SU-DHL-6 (cell line): ENCODE data around the gene BTN2A1.
"Not testable (repeated sequence)": the region's sequence is repeated elsewhere in the genome, so short reads cannot be mapped to it uniquely, and the experiment has no call there.

Experiments used
- H2AFZ ChIP-seq: fragments of 200-600 bp; sonication (generic); 2 replicates; pipeline ENCODE4 v1.6.1; 2014; ENCODE audit warnings: low read depth, mild to moderate bottlenecking, moderate library complexity, mixed read lengths, antibody characterized with exemption, low read length; ENCODE audit not compliant: severe bottlenecking
- H3F3A ChIP-seq: fragments of 200-600 bp; shearing (Covaris generic); 2 replicates; pipeline ENCODE4 v1.6.0; 2016; ENCODE audit warnings: antibody characterized with exemption, mild to moderate bottlenecking; ENCODE audit not compliant: insufficient read depth
- H3K27ac ChIP-seq: fragments of 200-600 bp; sonication (generic); 2 replicates; pipeline ENCODE4 v1.5.1; 2016; ENCODE audit warnings: low read depth, mild to moderate bottlenecking, low read length, moderate library complexity, mixed read lengths
- H3K27me3 ChIP-seq: fragments of 200-600 bp; sonication (generic), shearing (Covaris generic); 2 replicates; pipeline ENCODE4 v1.6.0; 2014; ENCODE audit warnings: mild to moderate bottlenecking, low read length
- H3K36me3 ChIP-seq: fragments of 200-600 bp; sonication (generic); 2 replicates; pipeline ENCODE4 v1.6.1; 2014; ENCODE audit warnings: mild to moderate bottlenecking, low read length, mixed read lengths
- H3K4me2 ChIP-seq: fragments of 300-600, 200-600 bp; shearing (Covaris generic), sonication (generic); 2 replicates; pipeline ENCODE4 v1.6.0; 2014; ENCODE audit warnings: low read length, low read depth, mild to moderate bottlenecking; ENCODE audit not compliant: poor library complexity, severe bottlenecking
- H3K4me3 ChIP-seq: fragments of 200-600 bp; sonication (generic); 2 replicates; pipeline ENCODE4 v1.5.1; 2014; ENCODE audit warnings: antibody characterized with exemption, low read length, mild to moderate bottlenecking, mixed read lengths; ENCODE audit not compliant: insufficient read depth, poor library complexity, severe bottlenecking
- H3K79me2 ChIP-seq: fragments of 200-600 bp; sonication (generic); 2 replicates; pipeline ENCODE4 v1.6.1; 2014; ENCODE audit warnings: mild to moderate bottlenecking, low read length, moderate library complexity; ENCODE audit not compliant: insufficient read depth
- H3K9ac ChIP-seq: fragments of 200-600 bp; sonication (generic); 2 replicates; pipeline ENCODE4 v1.7.0; 2014; ENCODE audit warnings: mild to moderate bottlenecking, low read length
- H3K9me2 ChIP-seq: fragments of 200-600 bp; sonication (generic); replicated peaks from 2 replicates; pipeline ENCODE4 v1.6.1; 2014; ENCODE audit warnings: low read length; ENCODE audit not compliant: insufficient read depth
- H3K9me3 ChIP-seq: fragments of 200-600 bp; sonication (generic); 2 replicates; pipeline ENCODE4 v1.6.1; 2014; ENCODE audit warnings: low read length, mixed read lengths; ENCODE audit not compliant: insufficient read depth
- H4K20me1 ChIP-seq: fragments of 200-600 bp; sonication (generic); 2 replicates; pipeline ENCODE4 v1.6.1; 2014; ENCODE audit warnings: low read depth, mild to moderate bottlenecking, antibody characterized with exemption, low read length, moderate library complexity, mixed read lengths
- EZH2phosphoT487 ChIP-seq: fragments of 200-600 bp; sonication (generic), shearing (Covaris generic); conservative IDR thresholded peaks from 2 replicates; pipeline ENCODE4 v1.6.1; 2018; ENCODE audit warnings: mild to moderate bottlenecking, antibody characterized with exemption, low read length, moderate library complexity, mixed read lengths
- TF ChIP-seq, protein P1 (sequence below): fragments of 200-600 bp; sonication (generic); IDR thresholded peaks from one replicate; pipeline ENCODE4 v1.5.1; 2017; ENCODE audit warnings: antibody characterized with exemption, mild to moderate bottlenecking, low read length, moderate library complexity; ENCODE audit not compliant: insufficient read depth, poor library complexity, severe bottlenecking

BTN2A1 gene

DNA sequence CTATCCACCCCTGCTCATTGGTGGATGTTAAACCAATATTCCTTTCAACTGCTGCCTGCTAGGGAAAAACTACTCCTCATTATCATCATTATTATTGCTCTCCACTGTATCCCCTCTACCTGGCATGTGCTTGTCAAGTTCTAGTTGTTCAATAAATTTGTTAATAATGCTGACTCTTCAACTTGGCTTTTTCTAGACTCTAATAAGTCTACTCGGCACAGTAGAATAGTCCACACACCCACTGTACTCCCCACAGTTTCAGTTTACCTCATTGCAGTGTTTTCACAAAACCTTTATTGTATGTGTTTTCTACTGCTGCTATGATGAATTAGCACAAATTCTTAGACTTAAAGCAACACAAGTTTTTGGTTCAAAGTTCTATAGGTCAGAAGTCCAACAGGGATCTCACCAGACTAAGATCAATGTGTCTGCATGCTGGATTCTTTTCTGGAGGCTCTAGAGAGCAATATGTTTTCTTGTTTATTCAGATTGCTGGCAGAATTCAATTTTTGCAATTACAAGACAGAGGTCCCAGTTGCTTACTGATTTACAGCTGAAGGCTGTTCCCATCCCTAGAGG, 42.6 kb upstream of the BTN2A1 start:
- Histone ChIP-seq H3K27ac (no peak overlapping the region), H3F3A (no peaks in the 10 kb centered on the region), H3K9ac (no peak overlapping the region), H3K36me3 (no peaks in the 10 kb centered on the region), H4K20me1 (no peaks in the 10 kb centered on the region), H3K4me2 (no peak overlapping the region), H3K4me3 (no peak overlapping the region), H2AFZ (no peak overlapping the region), H3K9me2 (no peaks in the 10 kb centered on the region), H3K79me2 (no peaks in the 10 kb centered on the region), H3K9me3 (peaks cover 12% of the 10 kb centered on the region; the same call in 1 of the 2 replicates), H3K27me3 (no peaks in the 10 kb centered on the region)
- TF ChIP-seq, protein P1, sequence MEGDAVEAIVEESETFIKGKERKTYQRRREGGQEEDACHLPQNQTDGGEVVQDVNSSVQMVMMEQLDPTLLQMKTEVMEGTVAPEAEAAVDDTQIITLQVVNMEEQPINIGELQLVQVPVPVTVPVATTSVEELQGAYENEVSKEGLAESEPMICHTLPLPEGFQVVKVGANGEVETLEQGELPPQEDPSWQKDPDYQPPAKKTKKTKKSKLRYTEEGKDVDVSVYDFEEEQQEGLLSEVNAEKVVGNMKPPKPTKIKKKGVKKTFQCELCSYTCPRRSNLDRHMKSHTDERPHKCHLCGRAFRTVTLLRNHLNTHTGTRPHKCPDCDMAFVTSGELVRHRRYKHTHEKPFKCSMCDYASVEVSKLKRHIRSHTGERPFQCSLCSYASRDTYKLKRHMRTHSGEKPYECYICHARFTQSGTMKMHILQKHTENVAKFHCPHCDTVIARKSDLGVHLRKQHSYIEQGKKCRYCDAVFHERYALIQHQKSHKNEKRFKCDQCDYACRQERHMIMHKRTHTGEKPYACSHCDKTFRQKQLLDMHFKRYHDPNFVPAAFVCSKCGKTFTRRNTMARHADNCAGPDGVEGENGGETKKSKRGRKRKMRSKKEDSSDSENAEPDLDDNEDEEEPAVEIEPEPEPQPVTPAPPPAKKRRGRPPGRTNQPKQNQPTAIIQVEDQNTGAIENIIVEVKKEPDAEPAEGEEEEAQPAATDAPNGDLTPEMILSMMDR: no peak
- no peak for TF ChIP-seq EZH2phosphoT487

DNA sequence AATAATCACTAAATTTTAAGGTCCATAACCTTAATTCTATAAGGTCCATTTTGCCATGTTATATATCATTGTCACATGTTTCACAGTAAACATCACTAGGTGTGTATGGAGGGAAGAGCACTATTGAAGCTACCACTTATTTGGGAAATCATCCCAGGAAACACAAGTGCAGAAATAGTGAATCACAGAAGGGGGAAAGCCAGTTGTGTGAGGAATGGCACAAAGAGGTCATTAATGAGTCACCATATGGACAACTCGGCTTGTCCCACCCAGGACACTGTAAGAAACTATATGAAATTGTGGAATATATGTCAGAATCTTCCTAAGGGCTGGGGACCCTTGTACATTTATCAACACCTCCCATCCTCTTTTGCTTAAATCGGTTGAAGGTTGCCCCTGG, 42.0 kb upstream of the BTN2A1 start:
- no peak for TF ChIP-seq EZH2phosphoT487
- TF ChIP-seq, protein P1: no peak
- Histone ChIP-seq H3F3A (no peaks in the 10 kb centered on the region), H3K4me3 (no peak overlapping the region), H3K9me3 (peaks cover 12% of the 10 kb centered on the region; the same call in 1 of the 2 replicates), H3K9ac (no peak overlapping the region), H2AFZ (no peak overlapping the region), H3K9me2 (no peaks in the 10 kb centered on the region), H3K36me3 (no peaks in the 10 kb centered on the region), H3K27me3 (no peaks in the 10 kb centered on the region), H3K79me2 (no peaks in the 10 kb centered on the region), H3K27ac (no peak overlapping the region), H3K4me2 (no peak overlapping the region), H4K20me1 (no peaks in the 10 kb centered on the region)

DNA sequence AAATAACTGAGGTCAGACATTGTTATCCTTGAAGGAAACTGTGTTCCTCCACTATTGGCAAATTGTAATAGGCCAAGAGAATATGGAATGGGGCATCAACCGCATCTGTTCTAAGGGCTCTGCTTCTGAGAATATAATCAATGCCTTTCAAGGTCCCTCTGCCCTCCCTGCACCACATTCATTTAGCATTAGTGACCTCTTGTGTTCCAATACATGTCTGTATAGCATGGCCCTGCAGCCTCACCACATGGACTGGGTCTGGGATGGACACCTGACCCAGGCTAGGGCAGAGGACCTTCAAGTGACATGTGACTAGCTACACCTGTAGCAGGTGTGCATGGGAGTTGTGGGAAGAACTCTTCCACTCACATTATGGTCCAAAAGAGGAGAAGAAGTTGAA, 41.5 kb upstream of the BTN2A1 start:
- Histone ChIP-seq H3K27me3 (no peaks in the 10 kb centered on the region), H3K27ac (no peak overlapping the region), H3K4me3 (no peak overlapping the region), H3K9ac (no peak overlapping the region), H2AFZ (no peak overlapping the region), H3F3A (no peaks in the 10 kb centered on the region), H3K9me3 (peaks cover 12% of the 10 kb centered on the region; the same call in 1 of the 2 replicates), H3K79me2 (no peaks in the 10 kb centered on the region), H3K36me3 (no peaks in the 10 kb centered on the region), H3K9me2 (no peaks in the 10 kb centered on the region), H3K4me2 (no peak overlapping the region), H4K20me1 (no peaks in the 10 kb centered on the region)
- TF ChIP-seq, protein P1: no peak
- no peak for TF ChIP-seq EZH2phosphoT487

DNA sequence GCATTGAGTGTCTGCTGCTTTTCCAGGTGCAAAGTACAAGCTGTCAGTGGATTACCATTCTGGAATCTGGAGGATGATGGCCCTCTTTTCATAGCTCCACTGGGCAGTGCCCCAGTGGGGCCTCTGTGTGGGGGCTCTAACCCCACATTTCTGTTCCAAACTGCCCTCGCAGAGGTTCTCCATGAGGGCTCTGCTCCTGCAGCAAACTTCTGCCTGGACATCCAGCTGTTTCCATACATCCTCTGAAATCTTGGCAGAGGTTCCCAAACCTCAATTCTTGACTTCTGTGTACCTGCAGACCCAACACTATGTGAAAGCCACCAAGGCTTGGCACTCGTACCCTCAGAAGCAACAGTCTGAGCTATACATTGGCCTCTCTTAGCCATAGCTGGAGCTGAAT, 39.7 kb upstream of the BTN2A1 start:
- H3K36me3 ChIP-seq, H3K27ac ChIP-seq, H3K27me3 ChIP-seq, H3K79me2 ChIP-seq, H4K20me1 ChIP-seq, H3K4me3 ChIP-seq, H3K4me2 ChIP-seq, H3K9me2 ChIP-seq, H2AFZ ChIP-seq, H3F3A ChIP-seq, H3K9ac ChIP-seq: not testable (repeated sequence)
- peaks cover 12% of the 10 kb centered on the region; the same call in 1 of the 2 replicates for H3K9me3 ChIP-seq

DNA sequence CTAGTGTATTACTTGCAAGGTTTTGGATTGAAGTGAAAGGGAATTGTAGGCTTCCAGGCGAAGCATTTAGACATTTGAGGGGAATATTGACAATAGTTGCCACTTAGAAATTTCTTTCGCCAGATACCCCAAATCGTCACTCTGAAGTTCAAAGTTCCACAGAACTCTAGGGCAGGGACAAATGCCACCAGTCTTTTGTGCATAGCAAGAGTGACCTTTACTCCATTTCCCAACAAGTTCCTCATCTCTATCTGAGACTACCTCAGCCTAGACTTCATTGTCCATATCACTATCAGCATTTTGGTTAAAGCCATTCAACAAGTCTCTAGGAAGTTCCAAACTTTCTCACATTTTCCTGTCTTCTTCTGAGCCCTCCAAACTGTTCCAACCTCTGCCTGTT, 39.0 kb upstream of the BTN2A1 start:
- H3K4me2 ChIP-seq, H2AFZ ChIP-seq, H3K27ac ChIP-seq, H3F3A ChIP-seq, H3K36me3 ChIP-seq, H3K27me3 ChIP-seq, H3K4me3 ChIP-seq, H4K20me1 ChIP-seq, H3K9me2 ChIP-seq, H3K79me2 ChIP-seq, H3K9ac ChIP-seq: not testable (repeated sequence)
- H3K9me3 ChIP-seq: peaks cover 12% of the 10 kb centered on the region; the same call in 1 of the 2 replicates
